Measurements from ENCODE around the gene NPW. TPM values are rescaled to one million over a fixed set of nuclear protein-coding genes. Genes with fewer than 3 reads are reported as not detected.

Gene NPW
- total and polyA plus RNA-seq, 9 of the 15 experiments (the other 6 are each of a cell fraction or from before 2014, with no cell fraction given), result 0.14 to 4.0 (median 2.6) TPM; not detected in 4

DNA sequence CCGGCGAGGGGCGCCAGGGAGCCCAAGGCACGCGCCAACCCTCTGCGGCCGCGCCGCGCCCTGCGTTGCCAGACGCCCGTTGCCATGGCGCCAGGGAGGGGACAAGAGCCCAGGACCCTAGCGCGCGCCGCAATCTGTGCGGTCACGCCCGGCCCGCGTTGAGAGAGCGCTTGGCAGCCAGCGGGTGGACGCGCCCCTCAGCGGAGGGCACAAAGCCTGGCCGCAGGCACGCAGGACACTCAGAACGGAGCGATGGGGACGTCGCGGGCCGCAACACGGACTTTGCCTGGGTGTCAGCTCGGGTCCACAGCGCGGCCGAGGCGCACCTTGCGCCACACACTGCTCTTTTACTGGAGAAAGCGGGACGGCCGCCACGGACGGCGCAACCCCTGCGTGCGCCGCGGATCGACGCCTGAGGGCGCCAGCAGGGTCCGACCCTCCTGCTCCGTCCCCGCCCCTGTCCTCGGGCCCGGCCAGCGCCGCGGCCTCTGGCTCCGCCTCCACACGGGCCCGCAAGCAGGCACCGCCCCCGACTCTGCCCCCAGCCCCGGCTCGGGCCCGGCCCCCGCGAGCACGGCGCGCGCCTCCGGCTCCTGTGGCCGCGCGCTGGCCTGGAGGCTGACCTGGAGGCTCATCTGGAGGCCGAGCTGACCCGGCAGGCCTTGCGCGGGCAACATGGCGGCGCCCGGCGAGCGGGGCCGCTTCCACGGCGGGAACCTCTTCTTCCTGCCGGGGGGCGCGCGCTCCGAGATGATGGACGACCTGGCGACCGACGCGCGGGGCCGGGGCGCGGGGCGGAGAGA, 35.8 kb upstream of the NPW start, which contains the start of gene GFER (continued):
- TF ChIP-seq ZNF655 (CRISPR knock-in tag; IDR thresholded peaks at IDR 0.05) (no peak), CXXC5 (CRISPR knock-in tag; IDR thresholded peaks at IDR 0.05) (peak; percentile 91), RBM25 (IDR thresholded peaks at IDR 0.05; ENCODE audit: low read depth, low read length, severe bottlenecking) (peak; percentile 100), MYC (IDR thresholded peaks at IDR 0.05; ENCODE audit: low read depth, low read length) (peak; percentile 86), MYC (CRISPR knock-in tag; IDR thresholded peaks at IDR 0.05; ENCODE audit: borderline replicate concordance, low read depth) (no peak), MTA3 (IDR thresholded peaks at IDR 0.05; ENCODE audit: borderline replicate concordance) (peak; percentile 73; the same call in 1 of the 2 replicates), ZNF124 (CRISPR knock-in tag; IDR thresholded peaks at IDR 0.05) (peak; percentile 67; the same call in 1 of the 2 replicates), ZNF217 (CRISPR knock-in tag; IDR thresholded peaks at IDR 0.05) (no peak), PHF21A (IDR thresholded peaks at IDR 0.05; ENCODE audit: borderline replicate concordance, low read depth) (peak; percentile 98), ZBTB17 (CRISPR knock-in tag; IDR thresholded peaks at IDR 0.05) (0 out of 2 replicates have a peak, but pooled peaks have one; percentile 43), RNF2 (IDR thresholded peaks at IDR 0.05) (no peak), CHD7 (IDR thresholded peaks at IDR 0.05; ENCODE audit: low read depth, low read length) (peak; percentile 9)
- TF ChIP-seq, protein P1, sequence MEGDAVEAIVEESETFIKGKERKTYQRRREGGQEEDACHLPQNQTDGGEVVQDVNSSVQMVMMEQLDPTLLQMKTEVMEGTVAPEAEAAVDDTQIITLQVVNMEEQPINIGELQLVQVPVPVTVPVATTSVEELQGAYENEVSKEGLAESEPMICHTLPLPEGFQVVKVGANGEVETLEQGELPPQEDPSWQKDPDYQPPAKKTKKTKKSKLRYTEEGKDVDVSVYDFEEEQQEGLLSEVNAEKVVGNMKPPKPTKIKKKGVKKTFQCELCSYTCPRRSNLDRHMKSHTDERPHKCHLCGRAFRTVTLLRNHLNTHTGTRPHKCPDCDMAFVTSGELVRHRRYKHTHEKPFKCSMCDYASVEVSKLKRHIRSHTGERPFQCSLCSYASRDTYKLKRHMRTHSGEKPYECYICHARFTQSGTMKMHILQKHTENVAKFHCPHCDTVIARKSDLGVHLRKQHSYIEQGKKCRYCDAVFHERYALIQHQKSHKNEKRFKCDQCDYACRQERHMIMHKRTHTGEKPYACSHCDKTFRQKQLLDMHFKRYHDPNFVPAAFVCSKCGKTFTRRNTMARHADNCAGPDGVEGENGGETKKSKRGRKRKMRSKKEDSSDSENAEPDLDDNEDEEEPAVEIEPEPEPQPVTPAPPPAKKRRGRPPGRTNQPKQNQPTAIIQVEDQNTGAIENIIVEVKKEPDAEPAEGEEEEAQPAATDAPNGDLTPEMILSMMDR (IDR thresholded peaks at IDR 0.05 in 2 of 3, conservative IDR thresholded peaks at IDR 0.05 in 1 of 3; ENCODE audit: insufficient read depth in 2 of 3, low read depth in 1 of 3, low read length in 3 of 3), result peak; percentile 46 to 80 (median 73)

Measured in K562 (cell line).